HepG2 (cell line): ENCODE results near the gene IKZF5. TPM values are rescaled to one million over a fixed set of nuclear protein-coding genes. Genes with fewer than 3 reads are reported as not detected.

Experiments used
- AHR ChIP-seq: IDR thresholded peaks from 2 replicates; pipeline ENCODE4 v1.6.1; 2018; ENCODE audit warnings: missing genetic modification reagents, missing compliant biosample characterization
- ATF7-NPFF ChIP-seq: sonication (generic); formaldehyde crosslinking; IDR thresholded peaks from 2 replicates; pipeline ENCODE4 v1.8.1; 2023; ENCODE audit warnings: mild to moderate bottlenecking, low read depth, missing genetic modification reagents, moderate library complexity
- CREBL2 ChIP-seq: sonication (generic); formaldehyde crosslinking; IDR thresholded peaks from 2 replicates; pipeline ENCODE4 v1.8.1; 2023; ENCODE audit warnings: missing genetic modification reagents, mild to moderate bottlenecking, borderline replicate concordance
- CSRNP1 ChIP-seq: sonication (generic); formaldehyde crosslinking; IDR thresholded peaks from 2 replicates; pipeline ENCODE4 v1.8.1; 2023; ENCODE audit warnings: mild to moderate bottlenecking, missing genetic modification reagents
- E2F5 ChIP-seq: sonication (generic); formaldehyde crosslinking; conservative IDR thresholded peaks from 2 replicates; pipeline ENCODE4 v1.4.0; 2020; ENCODE audit warnings: missing genetic modification reagents
- FOXP1 ChIP-seq, 2 experiments: fragments of 450-650 bp in 1 of 2; IDR thresholded peaks; 2 replicates each; pipeline ENCODE4 v1.6.1; 2017 to 2018; ENCODE audit warnings: antibody characterized with exemption in 1 of 2
- GTF2F1 ChIP-seq: fragments of 150-350 bp; IDR thresholded peaks from 2 replicates; pipeline ENCODE4 v1.6.1; 2014; ENCODE audit warnings: low read length
- HOXD1 ChIP-seq: sonication (generic); formaldehyde crosslinking; IDR thresholded peaks from 2 replicates; pipeline ENCODE4 v1.5.0; 2020; ENCODE audit warnings: missing genetic modification reagents
- IRF2 ChIP-seq: IDR thresholded peaks from 2 replicates; pipeline ENCODE4 v1.6.1; 2018; ENCODE audit warnings: missing genetic modification reagents, missing compliant biosample characterization
- NFRKB ChIP-seq: fragments of 450-650 bp; IDR thresholded peaks from 2 replicates; pipeline ENCODE4 v1.6.1; 2017
- NR1H2 ChIP-seq: sonication (generic); formaldehyde crosslinking; IDR thresholded peaks from 2 replicates; pipeline ENCODE4 v1.8.1; 2022; ENCODE audit warnings: low read depth, missing genetic modification reagents, borderline replicate concordance
- PHB2 ChIP-seq: fragments of 450-650 bp; IDR thresholded peaks from 2 replicates; pipeline ENCODE4 v1.6.1; 2018; ENCODE audit not compliant: partially characterized antibody
- RELA ChIP-seq: sonication (generic); formaldehyde crosslinking; IDR thresholded peaks from 2 replicates; pipeline ENCODE4 v1.4.0; 2020; ENCODE audit warnings: missing genetic modification reagents
- RXRB ChIP-seq: IDR thresholded peaks from 2 replicates; pipeline ENCODE4 v1.6.1; 2016; ENCODE audit warnings: borderline replicate concordance, missing genetic modification reagents, missing compliant biosample characterization
- SP1 ChIP-seq, 2 experiments: fragments of 450-650 bp in 1 of 2; sonication (generic) in 1 of 2; formaldehyde crosslinking in 1 of 2; IDR thresholded peaks; 2 replicates each; pipeline versions ENCODE4 v1.4.0 to v1.6.1; 2016 to 2020; ENCODE audit warnings: missing genetic modification reagents in 1 of 2
- TAF1 ChIP-seq: sonication (generic); formaldehyde crosslinking; IDR thresholded peaks from 2 replicates; pipeline ENCODE4 v1.4.0; 2020; ENCODE audit warnings: missing genetic modification reagents
- TCF7 ChIP-seq: sonication (generic); IDR thresholded peaks from 2 replicates; pipeline ENCODE4 v1.6.1; 2016; ENCODE audit warnings: antibody characterized with exemption, low read depth
- THAP11 ChIP-seq: IDR thresholded peaks from 2 replicates; pipeline ENCODE4 v1.6.1; 2016; ENCODE audit warnings: missing biosample characterization, missing genetic modification reagents
- XRCC5 ChIP-seq: fragments of 200-400 bp; formaldehyde crosslinking; optimal IDR thresholded peaks from 2 replicates; pipeline ENCODE3; 2017; ENCODE audit warnings: mild to moderate bottlenecking, low read length
- ZNF3 ChIP-seq: IDR thresholded peaks from 2 replicates; pipeline ENCODE4 v1.7.0; 2017; ENCODE audit warnings: inconsistent platforms
- ZNF563 ChIP-seq: sonication (generic); formaldehyde crosslinking; IDR thresholded peaks from 2 replicates; pipeline ENCODE4 v1.8.0; 2022; ENCODE audit warnings: mild to moderate bottlenecking, moderate library complexity, missing genetic modification reagents
- ZNF670 ChIP-seq: sonication (generic); formaldehyde crosslinking; IDR thresholded peaks from 2 replicates; pipeline ENCODE4 v1.8.0; 2022; ENCODE audit warnings: mild to moderate bottlenecking, missing genetic modification reagents, borderline replicate concordance
- ZNF691 ChIP-seq: sonication (generic); formaldehyde crosslinking; IDR thresholded peaks from 2 replicates; pipeline ENCODE4 v1.4.0; 2020; ENCODE audit warnings: missing genetic modification reagents, low read depth, mild to moderate bottlenecking, borderline replicate concordance
- ZUFSP ChIP-seq: sonication (generic); formaldehyde crosslinking; IDR thresholded peaks from 2 replicates; pipeline ENCODE4 v1.9.0; 2021; ENCODE audit warnings: missing genetic modification reagents, mild to moderate bottlenecking, borderline replicate concordance
- polyA plus RNA-seq, 8 experiments: library from polyadenylated mRNA; depleted of rRNA in 3 of 8; stranded (reverse) in 7 of 8; unstranded in 1 of 8; fragments of >200 nt; fragmentation: Illumina TruSeq in 4 of 8; extraction: Trizol in 4 of 8; gene quantifications; 2 replicates each; pipeline versions ENCODE4 v1.2.1 to v1.2.3, GENCODE V29; 2011 to 2016; ENCODE audit warnings: low read depth in 4 of 8, missing spikeins in 1 of 8, mixed read lengths in 1 of 8; ENCODE audit not compliant: insufficient read depth in 1 of 8
- total RNA-seq, 5 experiments: library from RNA; depleted of rRNA; stranded (reverse); fragments of >200 nt; fragmentation: Illumina TruSeq; extraction: Trizol; gene quantifications; 2 replicates each; pipeline ENCODE4 v1.2.3, GENCODE V29; 2016; ENCODE audit warnings: low read depth in 1 of 5

The IKZF5 gene
- total and polyA plus RNA-seq, 2 of the 13 experiments (the other 11 are each of a cell fraction or from before 2014, with no cell fraction given), result 3.7 to 12.0 TPM

- peak; percentile 52; the same call in 1 of the 2 replicates for TF ChIP-seq AHR (CRISPR knock-in tag)
- TF ChIP-seq E2F5 (CRISPR knock-in tag), result 0 out of 2 replicates have a peak, but pooled peaks have one; percentile 62
- TF ChIP-seq TAF1 (CRISPR knock-in tag), result peak; percentile 87
- no peak for TF ChIP-seq PHB2
- peak; percentile 86 for TF ChIP-seq THAP11 (CRISPR knock-in tag)
- no peak for TF ChIP-seq ZUFSP (CRISPR knock-in tag)
- TF ChIP-seq NR1H2, result peak; percentile 38; the same call in 1 of the 2 replicates
- TF ChIP-seq GTF2F1, result no peak
- no peak for TF ChIP-seq FOXP1 (IDR thresholded peaks at IDR 0.05)
- TF ChIP-seq FOXP1 (CRISPR knock-in tag; IDR thresholded peaks at IDR 0.05), result no peak
- 0 out of 2 replicates have a peak, but pooled peaks have one; percentile 83 for TF ChIP-seq HOXD1 (CRISPR knock-in tag)
- TF ChIP-seq SP1 (IDR thresholded peaks at IDR 0.05), result no peak
- peak; percentile 82 for TF ChIP-seq SP1 (CRISPR knock-in tag; IDR thresholded peaks at IDR 0.05)
- TF ChIP-seq CSRNP1 (CRISPR knock-in tag), result no peak
- no peak; the same call in none of the 2 replicates for TF ChIP-seq ATF7-NPFF (CRISPR knock-in tag)
- TF ChIP-seq XRCC5, result peak; percentile 92
- peak; percentile 58; the same call in 1 of the 2 replicates for TF ChIP-seq CREBL2 (CRISPR knock-in tag)
- TF ChIP-seq NFRKB, result no peak
- no peak for TF ChIP-seq TCF7
- peak; percentile 92 for TF ChIP-seq ZNF670 (CRISPR knock-in tag)
- TF ChIP-seq RXRB, result peak; percentile 15; the same call in 1 of the 2 replicates
- peak; percentile 89 for TF ChIP-seq ZNF563
- TF ChIP-seq RELA (CRISPR knock-in tag), result no peak
- no peak for TF ChIP-seq ZNF3
- TF ChIP-seq IRF2 (CRISPR knock-in tag), result peak; percentile 66; the same call in 1 of the 2 replicates
- peak; percentile 56; the same call in 1 of the 2 replicates for TF ChIP-seq ZNF691 (CRISPR knock-in tag)
Measured at GRCh38 chr10:122980209-122981065, 28.2 kb downstream of the IKZF5 start, which contains the start of gene PSTK (continued).
